Kidney (tissue), 14 donors: ENCODE results near the gene KCNK18. TPM values are rescaled to one million over a fixed set of nuclear protein-coding genes. Genes with fewer than 3 reads are reported as not detected.

Experiments
- DNase-seq, 5 donors: peaks; one replicate each; pipeline ENCODE4 v3.0.0-alpha.2; 2013 to 2020
- FAIRE-seq: peaks from 2 replicates; lab custom pipeline; 2012; peaks lifted over from hg19 to GRCh38; lab: Jason Lieb, UNC
- H3K27ac ChIP-seq, 2 donors: one replicate each; pipeline ENCODE4 v1.7.0; 2013; ENCODE audit warnings: low read depth in 2 of 2, low read length in 2 of 2, inconsistent platforms in 1 of 2
- H3K27me3 ChIP-seq: one replicate; pipeline ENCODE4 v1.7.1; 2013; ENCODE audit warnings: low read length, inconsistent platforms; ENCODE audit not compliant: control insufficient read depth, insufficient read depth
- H3K36me3 ChIP-seq, 3 donors: one replicate each; pipeline versions ENCODE4 v1.7.0 to v1.7.1; 2013; ENCODE audit warnings: low read length in 3 of 3, control low read depth in 1 of 3, inconsistent platforms in 1 of 3; ENCODE audit not compliant: insufficient read depth in 3 of 3, control insufficient read depth in 2 of 3
- H3K4me1 ChIP-seq, 3 donors: one replicate each; pipeline versions ENCODE4 v1.7.0 to v1.7.1; 2013; ENCODE audit warnings: low read length in 3 of 3, inconsistent platforms in 1 of 3, low read depth in 1 of 3; ENCODE audit not compliant: control insufficient read depth in 2 of 3, insufficient read depth in 2 of 3
- H3K4me3 ChIP-seq, 3 donors: one replicate each; pipeline versions ENCODE4 v1.7.0 to v1.8.1; 2013; ENCODE audit warnings: low read length in 3 of 3, control low read depth in 1 of 3, inconsistent platforms in 1 of 3
- H3K9ac ChIP-seq, 3 donors: one replicate each; pipeline versions ENCODE4 v1.7.0 to v1.7.1; 2013; ENCODE audit warnings: low read length in 3 of 3, control low read depth in 1 of 3, inconsistent platforms in 1 of 3
- H3K9me3 ChIP-seq, 3 donors: one replicate each; pipeline versions ENCODE4 v1.7.0 to v1.7.1; 2013; ENCODE audit warnings: low read length in 3 of 3, control low read depth in 1 of 3, inconsistent platforms in 1 of 3; ENCODE audit not compliant: control insufficient read depth in 2 of 3, insufficient read depth in 1 of 3
- CTCF ChIP-seq: IDR thresholded peaks from 3 replicates; pipeline ENCODE4 v1.5.1; 2012; ENCODE audit warnings: mild to moderate bottlenecking, moderate library complexity, borderline replicate concordance; ENCODE audit not compliant: insufficient read depth; ENCODE audit errors: extremely low read depth
- intact Hi-C: fragments of 100-400 bp; cut with DNase I; formaldehyde crosslinking; loops from one replicate; pipeline ENCODE4 v1.11.1; 2022
- polyA plus RNA-seq: library from polyadenylated mRNA; stranded (reverse); fragments of 350-450 nt; fragmentation: Illumina TruSeq; extraction: RNeasy Lipid Tissue Mini Kit (QIAGEN cat#74804); gene quantifications from one replicate; pipeline ENCODE4 v1.2.3, GENCODE V29; 2014; ENCODE audit warnings: low read depth, low replicate concordance; ENCODE audit not compliant: insufficient read depth
- total RNA-seq: library from RNA; stranded (reverse); fragmentation: NEBNext Ultra II Directional; extraction: Animal tissue kit (Norgen Biotek cat#: 25700); gene quantifications from one replicate; pipeline ENCODE4 v1.2.1, GENCODE V29; 2021
- donor health status: control.
- donor health status: control.
- donor health status: control.
- donor health status: control.
- donor health status: control.
- donor health status: DM: yes; HTN: yes; CAD: no.
- donor health status: Normal renal cell carcinoma (clear cell type).

The KCNK18 gene
- total and polyA plus RNA-seq, 2 donors from 2014 or later = not detected

GRCh38 chr10:117223693-117224430, 26.6 kb downstream of the KCNK18 start:
- intact Hi-C loops = no loop called here
- no peak for DNase-seq
- TF ChIP-seq CTCF = no peak
- no peak for FAIRE-seq
- Histone ChIP-seq H3K36me3 (no peaks in the 10 kb centered on the region), H3K27me3 (no peaks in the 10 kb centered on the region), H3K4me1 (no peaks in the 10 kb centered on the region), H3K9ac (no peak overlapping the region), H3K9me3 (no peaks in the 10 kb centered on the region), H3K27ac (no peak overlapping the region), H3K4me3 (no peak overlapping the region)

- FAIRE-seq (no peak), DNase-seq (no peak)
- no peak for TF ChIP-seq CTCF
- no peak overlapping the region for H3K27ac ChIP-seq
- no peaks in the 10 kb centered on the region for H3K4me1 ChIP-seq
- H3K4me3 ChIP-seq = no peak overlapping the region
- intact Hi-C loops = no loop called here
- H3K9ac ChIP-seq = no peak overlapping the region
- H3K27me3 ChIP-seq = no peaks in the 10 kb centered on the region
- no peaks in the 10 kb centered on the region for H3K9me3 ChIP-seq
- no peaks in the 10 kb centered on the region for H3K36me3 ChIP-seq
These were observed 27.6 kb downstream of the KCNK18 start for GRCh38 chr10:117224881-117225280.

GRCh38 chr10:117226813-117227451, 29.6 kb downstream of the KCNK18 start:
- TF ChIP-seq CTCF = peak; percentile 51
- Histone ChIP-seq H3K4me1 (no peaks in the 10 kb centered on the region), H3K36me3 (no peaks in the 10 kb centered on the region), H3K9me3 (no peaks in the 10 kb centered on the region), H3K4me3 (no peak overlapping the region), H3K27me3 (no peaks in the 10 kb centered on the region), H3K9ac (no peak overlapping the region), H3K27ac (no peak overlapping the region)
- FAIRE-seq (no peak), DNase-seq (peak in 2 of 5 donors; percentile 22 to 27)
- intact Hi-C loops = no loop called here
